Inflammatory macrophage treated with lipopolysaccharide for 1 hour (primary cell): ENCODE measurements around the gene HOXA7.

Experiments used
- DNase-seq, 2 donors: peaks; one replicate each; pipeline ENCODE4 v3.0.0-alpha.2; 2020 to 2022

The HOXA7 gene

DNA sequence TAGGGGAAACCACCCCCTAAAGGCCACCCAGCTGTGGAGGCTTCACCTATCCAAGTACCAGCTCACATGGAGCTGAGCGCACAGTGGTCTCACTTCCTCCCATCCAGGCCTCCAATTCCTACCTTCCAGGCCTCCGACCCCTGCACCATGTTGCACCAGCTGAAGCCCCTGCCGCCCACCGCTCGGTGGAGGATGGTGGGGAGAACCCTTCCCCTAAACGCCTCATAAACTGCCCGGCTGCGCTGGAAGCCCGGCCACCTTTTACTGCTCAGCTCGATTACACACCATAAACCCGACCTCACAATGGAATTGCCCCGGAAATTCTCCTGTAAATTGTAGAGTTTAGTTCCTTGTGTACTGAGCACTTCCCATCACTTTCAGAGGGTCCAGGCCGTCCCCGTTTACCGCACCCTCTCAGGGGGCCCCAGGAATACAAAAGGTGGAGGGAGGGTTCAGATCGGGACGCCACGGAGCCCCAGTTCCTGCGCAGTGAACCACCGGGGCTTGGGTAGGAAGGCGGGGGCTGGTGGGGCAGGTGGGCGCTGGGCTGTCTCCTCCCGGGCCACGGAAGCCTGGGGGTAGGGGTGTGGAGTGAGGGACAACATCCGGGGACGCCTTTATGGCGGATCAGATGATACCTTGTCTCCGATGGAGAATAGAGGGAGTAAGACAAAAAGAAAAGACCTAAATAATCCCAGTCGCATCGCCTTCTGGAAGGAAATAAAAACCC lies 1.4 kb upstream of the HOXA7 start:
- DNase-seq = peak in 1 of 2 donors; percentile 5

DNA sequence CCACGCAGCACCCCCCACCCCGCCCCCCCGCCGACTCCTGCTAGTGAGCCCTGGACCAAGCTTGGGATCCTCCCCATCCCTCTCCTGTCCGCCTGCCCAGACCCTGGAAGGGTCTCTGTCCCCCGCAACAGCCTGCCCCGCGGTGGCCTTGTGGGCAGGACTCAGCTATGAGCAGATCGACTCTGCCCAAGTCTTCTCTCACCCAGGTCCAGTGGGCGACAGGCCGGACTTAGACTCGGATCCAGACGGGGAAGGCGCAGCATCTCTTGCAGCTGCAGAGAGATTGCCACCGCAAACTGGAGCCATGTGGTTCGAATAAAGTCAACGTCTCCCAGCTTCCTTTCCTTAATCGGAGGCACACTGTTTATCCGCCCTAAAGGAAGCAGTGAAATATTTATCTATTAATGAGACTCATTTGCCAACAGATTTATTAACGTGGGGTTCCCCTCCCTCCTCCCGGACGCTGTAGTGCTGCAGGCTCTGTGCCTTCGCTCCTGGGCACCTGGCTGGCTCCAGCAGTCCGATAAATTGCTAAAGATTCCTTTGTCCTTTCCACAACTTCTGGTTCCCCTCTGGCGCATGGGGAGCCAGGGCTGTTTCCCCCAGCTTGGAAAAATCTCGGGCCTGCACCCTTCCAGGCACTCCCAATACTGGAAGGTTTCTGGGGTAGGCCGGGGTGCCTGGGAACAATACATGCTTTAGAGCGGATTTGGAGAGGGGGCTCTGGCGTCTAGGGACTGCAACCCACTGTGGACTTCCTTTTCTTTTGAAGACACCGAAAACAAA lies 634 bp upstream of the HOXA7 start:
- no peak for DNase-seq

DNA sequence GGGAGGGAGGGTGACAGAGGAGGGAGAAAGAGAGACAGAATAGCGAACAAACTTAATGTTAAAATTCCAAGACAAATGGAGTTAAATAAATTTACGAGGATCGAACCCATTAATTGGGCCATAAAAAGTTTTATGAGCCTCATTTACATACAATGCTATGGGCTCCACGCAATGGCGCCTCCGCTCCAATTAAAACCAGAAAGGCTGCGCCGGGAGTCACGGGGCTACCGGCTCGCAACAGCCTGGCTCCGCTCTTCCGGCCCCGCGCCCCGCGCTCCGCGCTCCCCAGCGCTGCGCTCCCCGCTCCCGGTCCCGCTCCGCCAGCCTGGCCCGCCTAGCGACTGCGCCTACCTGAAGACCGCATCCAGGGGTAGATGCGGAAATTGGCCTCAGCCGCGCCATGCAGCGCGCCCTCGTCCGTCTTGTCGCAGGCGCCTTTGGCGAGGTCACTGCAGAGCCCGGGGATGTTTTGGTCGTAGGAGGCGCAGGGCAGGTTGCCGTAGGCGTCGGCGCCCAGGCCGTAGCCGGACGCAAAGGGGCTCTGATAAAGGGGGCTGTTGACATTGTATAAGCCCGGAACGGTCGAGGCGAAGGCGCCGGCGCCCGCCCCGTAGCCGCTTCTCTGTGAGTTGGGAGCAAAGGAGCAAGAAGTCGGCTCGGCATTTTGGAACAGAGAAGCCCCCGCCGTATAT lies 513 bp downstream of the HOXA7 start:
- peak in 1 of 2 donors; percentile 12 for DNase-seq

DNA sequence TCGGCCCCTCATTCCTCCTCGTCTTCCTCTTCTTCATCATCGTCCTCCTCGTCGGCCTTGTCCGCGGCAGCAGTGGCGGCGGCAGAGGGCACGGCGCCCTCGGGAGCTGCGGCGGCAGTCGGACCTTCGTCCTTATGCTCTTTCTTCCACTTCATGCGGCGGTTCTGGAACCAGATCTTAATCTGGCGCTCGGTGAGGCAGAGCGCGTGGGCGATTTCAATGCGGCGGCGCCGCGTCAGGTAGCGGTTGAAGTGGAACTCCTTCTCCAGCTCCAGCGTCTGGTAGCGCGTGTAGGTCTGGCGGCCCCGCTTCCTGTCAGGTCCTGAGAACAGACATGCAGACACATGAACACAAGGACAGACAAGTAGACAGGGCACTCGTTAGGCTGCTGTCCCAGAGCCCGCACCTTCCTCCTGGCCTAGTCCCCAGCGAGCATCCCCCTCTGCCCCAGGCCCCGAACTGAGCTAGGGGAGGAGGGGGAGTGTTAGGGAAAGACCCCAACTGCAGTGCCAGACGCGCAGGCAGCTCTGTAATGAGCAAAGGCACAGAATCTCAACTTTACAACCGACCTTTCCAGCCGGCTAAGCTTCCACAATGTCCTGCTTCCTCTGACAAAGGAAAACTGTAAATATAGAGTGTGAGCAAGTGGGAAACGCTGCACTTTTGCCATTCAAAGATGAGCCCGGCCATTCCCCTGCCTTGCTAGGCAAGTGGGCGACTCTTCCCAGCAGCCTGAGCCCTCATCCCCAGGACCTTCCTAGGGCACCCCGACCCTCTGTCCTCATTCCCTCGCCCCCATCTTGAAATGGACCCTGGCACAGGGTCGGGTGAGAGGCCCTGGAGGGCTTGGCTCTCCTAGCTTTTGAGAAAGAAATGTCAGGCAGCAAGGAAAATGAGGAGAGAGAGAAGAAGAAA lies 1.3 kb downstream of the HOXA7 start:
- no peak for DNase-seq

DNA sequence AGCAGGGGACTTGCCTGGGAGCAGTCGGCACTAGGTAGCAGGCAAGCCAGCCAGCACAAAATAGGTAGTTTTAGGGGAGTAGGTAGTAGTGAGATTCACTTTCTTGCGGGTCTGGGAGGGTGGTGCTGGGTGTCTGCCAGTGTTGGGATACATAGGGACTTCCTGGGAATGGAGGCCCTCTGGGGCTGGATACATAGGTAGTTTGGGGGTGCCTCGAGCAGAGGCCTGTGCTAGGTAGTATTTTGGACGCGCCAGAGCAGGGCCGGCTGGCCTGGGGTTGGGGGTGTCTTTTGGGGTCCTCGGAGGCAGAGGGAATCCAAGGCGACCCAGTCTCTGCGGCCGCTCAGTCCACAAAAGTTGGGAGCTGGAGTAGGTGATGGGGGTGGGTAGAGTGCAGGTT lies 2.1 kb downstream of the HOXA7 start:
- DNase-seq = no peak

DNA sequence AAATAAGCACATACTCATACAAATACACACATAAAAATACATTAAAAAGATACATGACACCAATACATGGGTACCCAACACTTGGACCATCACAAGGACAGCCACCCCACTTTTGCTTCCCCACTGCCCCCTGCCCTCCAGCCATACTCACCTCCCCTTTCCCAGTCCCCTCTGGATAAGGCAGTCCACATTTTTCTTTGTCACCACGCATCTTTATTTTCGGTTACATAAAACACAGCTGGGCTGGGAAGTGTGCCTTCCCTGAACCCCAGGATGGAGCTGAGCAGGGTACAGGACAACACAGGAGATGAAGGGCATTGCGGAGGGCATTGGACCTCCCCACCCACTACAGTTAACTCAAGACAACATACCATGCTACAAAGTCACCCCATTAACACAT lies 2.9 kb downstream of the HOXA7 start:
- no peak for DNase-seq

DNA sequence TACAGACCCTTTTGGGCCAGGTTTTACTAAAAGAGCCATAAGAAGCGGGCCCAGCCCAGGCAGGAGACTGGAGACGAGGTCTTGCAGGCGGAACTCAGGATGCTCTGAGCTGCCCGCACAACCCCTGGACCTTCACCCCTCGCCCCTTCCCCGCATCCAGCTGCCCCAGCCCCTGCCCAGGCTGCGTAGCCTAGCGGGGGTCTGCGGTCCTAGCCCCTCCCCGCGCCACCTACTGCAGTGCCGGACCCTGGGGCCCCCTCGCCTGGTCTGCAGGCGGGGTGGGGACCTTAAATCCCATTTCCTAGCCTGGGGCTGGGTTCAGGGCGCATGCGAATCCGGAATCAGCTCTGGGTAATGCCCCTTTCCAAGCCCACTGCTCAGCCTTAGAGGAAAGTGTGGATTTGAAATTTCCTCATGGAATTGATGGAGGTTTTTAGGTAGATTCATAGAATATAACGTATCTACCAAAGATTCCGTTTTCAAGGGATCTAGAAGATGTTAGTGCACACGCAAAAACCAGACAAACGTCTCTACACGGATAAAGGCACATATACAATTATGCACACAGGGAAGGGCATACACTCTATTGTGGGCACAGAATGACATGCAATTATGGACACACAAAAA lies 3.5 kb downstream of the HOXA7 start:
- DNase-seq = no peak

DNA sequence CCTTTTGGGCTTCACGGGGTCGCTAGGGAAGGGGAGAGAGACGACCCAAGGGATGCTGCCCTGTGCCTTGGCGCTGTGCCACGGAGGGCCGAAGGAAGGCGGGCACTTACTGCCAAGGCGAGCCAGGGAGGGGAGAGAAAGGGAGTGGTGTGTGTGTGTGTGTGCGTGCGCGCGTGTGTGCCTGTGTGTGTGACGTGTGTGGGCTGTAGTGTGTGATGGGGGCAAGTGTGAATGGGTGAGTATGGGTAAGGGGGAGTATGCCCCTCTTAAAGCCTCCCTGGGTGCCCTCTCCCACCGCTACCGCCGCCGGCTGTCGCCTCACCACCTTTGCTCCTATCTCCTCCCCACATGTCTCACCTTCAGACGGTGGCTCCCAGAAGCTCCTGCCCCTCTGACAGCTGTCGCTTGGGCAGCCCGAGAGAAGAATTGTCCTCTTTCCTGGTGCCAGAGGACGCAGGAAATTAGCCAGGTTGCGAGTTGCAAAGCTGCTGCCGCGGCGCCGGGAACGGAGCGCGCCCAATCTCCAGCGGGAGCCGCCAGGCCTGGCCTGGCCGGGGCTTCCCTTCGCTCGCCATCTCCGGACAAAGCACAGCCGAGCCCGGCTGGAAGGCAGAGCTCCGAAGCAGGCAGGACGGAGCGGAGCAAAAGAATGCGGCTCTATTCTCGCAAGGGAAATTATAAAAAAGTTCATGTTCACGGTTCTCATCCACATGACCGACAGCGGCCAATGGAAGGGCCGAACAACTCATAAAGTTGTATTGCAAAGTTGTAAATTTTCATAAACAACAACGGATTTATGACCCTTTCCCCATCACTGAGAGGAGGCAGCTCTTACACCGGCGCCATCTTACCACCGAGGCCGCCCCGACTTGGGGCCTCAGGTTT lies 4.3 kb downstream of the HOXA7 start, which contains the start of gene HOXA3:
HOXA3 (minus strand) TSS at position 653 of the 885 bp plus-strand sequence. CDS start 41,943 bp downstream, outside the sequence.
- DNase-seq = peak in 1 of 2 donors; percentile 32

DNA sequence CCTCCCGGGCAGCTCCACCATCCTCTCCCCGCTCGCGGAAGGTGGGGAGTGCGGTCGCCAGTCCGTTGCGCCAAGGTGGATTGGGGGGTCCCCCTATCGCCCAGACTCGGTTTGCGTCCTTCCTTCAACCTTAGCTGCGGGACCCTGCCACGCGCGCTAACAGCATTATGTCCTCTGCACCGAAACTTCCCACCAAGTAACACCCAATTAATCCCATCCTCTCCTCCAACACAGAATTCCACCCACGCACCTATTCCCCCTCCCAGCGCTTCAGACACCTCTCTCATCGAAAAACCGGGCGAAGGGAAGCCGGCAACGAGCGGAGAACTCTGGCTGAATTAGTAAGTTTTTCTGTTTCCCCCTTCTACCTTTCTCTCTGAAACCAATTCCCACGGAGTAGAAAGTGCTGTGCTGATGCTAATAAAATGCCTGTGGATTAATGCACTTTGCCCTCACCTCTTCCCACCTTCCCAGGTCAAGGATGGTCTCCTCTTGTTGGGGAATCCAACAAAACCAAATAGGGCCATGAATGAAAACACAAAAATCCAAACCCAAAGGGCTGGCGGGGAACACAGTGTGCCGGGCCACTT lies 5.0 kb downstream of the HOXA7 start:
- no peak for DNase-seq

DNA sequence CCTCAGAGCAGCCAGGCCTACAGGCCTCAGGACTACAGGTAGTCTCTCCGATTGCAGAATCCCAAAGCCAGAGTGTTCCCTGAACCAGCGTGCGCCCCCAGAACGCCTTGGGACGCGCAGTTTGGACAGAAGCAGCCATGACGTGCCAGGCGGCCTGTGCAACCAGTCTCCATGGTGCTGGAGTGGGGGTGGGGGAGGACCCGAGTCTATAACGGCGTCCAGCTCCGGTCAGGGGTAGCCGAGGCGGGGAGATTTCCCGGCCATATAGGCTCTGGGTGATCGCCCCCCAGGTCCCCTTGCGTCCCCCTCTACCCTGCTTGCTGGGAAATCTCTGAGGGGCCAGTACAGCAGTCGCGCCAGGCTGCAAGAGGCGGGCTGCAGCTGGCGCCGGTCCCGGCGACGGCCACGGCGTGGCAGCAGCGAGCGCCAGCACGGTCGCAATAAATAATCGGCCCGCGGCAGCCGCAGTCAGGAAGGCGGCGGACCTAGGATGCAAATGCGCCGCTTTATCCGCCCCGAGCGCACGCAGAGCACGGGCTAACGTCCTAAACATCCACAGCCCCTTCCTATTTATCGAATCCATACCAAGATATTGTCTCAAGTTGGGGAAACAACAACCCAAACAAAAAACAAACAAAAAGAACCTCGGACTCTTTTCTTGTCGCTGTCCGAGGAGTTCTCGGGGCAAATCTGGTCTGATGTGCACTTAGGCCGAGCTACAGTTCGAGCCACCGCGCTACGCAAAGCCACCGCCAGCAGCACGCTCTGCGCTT lies 5.7 kb downstream of the HOXA7 start:
- peak; percentile 46 to 73 for DNase-seq

DNA sequence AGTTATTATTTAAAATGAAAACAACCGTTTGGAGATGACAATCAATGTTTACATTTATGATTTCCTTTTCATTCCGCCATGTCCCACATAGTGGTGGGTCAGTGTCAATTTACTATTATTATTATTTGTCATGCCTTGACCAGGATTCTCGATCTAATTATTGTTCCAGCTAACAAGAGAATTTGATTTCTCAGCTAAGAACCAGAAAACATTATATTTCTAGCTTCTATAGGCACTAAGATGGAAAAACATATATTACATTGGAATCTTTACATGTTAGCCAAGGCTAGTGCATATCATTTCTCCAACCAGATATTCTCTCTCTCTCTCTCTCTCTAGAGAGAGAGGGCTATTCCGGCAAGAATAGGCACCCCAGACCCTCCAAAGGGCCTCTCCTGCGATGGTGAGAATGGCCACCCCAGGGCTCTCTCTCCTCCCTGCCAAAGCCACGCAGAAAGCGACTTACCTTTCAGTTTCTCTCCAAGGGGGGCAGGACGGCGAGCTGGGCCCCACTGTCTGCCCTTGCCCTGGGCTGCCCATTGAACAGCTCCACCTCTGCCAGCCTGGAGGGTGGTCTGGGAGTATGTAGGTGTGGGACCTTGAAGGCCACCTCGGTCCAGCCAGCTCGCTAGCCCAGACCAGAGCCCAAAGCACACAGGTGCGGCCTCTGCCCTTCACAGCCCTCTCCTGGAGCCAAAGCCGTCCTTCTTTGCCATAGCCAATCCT lies 6.5 kb downstream of the HOXA7 start:
- no peak for DNase-seq

DNA sequence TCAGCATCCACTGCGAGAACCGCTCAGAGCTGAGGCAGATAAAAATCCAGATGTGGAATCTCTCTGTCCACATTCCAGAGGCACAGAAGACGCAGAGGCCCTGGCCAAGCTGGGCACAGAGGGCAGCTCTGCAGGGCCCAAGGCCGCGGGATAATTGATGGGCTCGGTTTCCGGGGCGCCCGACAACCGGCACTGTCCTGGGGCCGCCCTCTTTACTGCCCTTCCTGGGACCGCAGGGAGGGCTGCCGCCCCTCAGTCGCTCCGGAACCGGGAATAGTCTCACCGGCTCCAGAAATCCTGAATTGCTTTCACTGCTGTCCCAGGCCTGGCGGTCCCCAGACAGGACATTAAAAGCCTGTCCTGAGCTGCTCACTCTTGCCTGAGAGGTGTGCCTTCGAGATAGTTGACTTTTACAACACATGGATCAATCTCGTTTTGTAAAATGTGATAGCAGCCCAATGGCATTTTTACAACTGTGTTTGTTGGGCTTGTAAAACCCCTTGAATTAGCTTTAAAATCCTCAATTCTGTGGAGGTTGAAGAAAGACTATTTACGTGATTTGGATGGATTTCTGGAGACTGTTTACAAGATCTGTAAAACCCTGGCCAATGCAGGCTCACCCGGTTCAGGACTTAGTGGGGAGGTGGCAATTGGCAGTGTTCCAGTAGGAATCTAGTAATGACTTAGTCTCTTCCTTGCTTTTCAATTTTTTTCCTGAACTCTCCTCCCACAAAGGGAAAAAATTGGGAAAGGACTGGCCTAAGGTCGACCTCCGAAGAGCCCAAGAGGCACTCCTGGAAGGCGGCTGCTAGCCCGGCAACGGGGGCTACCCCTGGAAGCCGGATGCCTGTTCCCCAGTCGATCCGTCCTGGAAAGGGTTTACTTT lies 7.5 kb downstream of the HOXA7 start:
- no peak for DNase-seq

DNA sequence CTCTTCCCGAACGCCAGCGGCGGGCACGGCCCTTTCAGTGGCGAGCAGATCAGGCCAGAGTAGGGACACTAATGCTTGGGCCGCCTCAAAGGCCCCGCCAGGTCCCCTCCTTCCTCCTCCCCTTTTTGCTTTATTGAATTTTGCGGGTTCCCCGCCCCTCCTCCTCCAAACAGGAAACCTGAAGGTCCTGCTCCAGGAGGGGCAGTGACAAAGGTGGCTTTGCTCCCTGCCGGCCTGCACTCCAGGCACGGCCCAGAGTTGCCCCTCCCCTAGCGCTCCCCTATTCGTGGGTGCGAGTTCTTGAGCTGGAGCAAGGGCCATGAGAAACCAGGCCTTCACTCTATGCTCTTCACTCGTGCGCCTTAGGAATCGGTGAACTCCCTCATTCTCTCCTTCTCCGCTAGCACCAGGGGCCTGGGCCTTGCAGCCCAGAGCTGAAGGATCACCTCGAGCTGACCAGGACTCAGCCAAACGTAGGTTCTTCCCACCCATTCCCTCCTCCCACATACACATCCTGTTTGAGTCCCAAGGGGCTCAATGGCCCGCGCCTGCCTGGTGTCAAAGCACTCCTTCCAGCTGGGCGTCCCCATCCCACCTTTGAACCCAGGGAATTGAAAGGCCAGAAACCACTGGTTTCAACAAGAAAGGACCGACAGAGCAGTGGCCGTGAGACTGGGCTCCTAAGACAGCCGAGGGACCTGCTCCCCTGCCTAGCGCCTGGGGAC lies 8.3 kb downstream of the HOXA7 start:
- no peak for DNase-seq

DNA sequence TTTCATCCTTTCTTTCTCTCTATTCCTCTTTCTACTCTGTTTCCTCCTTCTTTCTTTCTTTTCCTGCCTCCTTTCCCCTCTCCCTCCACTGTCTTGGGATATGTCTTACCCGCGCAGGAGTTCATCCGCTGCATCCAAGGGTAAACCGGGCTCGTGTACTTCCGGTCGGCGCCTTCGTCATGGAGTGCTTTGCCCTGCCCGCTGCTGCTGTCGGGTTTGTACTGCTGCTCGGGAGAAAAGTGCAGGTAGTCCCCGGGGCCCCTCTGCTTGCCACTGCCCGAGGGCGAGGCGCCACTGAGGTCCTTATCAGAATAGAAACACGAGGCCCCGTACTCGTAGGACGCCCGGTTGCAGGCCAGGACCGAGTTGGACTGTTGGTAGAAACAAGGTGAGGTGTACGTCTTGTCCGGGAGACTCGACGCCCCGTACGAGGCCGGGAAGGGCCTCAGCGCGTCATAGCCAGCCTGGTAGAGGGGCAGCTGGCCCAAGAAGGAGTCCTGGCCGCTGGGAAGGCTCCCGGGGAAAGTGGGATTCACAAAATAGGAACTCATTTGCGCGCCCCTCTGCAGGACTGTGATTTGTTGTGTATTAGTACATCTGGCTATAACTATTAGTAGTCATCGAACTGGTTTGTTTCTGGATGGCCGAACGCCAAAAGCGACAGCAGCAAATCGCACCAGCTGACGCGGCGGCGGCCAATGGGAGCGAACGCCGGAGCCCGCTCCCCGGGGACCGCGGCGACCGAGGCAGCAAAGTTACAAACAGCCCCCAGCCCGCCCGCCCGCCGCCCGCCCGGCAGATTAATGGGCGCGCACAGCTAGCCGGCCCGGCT lies 9.1 kb downstream of the HOXA7 start, which contains the start of gene HOXA6:
HOXA6 (minus strand) TSS at position 576 of the 832 bp plus-strand sequence; CDS start at position 551, 25 bp downstream.
- DNase-seq = no peak

DNA sequence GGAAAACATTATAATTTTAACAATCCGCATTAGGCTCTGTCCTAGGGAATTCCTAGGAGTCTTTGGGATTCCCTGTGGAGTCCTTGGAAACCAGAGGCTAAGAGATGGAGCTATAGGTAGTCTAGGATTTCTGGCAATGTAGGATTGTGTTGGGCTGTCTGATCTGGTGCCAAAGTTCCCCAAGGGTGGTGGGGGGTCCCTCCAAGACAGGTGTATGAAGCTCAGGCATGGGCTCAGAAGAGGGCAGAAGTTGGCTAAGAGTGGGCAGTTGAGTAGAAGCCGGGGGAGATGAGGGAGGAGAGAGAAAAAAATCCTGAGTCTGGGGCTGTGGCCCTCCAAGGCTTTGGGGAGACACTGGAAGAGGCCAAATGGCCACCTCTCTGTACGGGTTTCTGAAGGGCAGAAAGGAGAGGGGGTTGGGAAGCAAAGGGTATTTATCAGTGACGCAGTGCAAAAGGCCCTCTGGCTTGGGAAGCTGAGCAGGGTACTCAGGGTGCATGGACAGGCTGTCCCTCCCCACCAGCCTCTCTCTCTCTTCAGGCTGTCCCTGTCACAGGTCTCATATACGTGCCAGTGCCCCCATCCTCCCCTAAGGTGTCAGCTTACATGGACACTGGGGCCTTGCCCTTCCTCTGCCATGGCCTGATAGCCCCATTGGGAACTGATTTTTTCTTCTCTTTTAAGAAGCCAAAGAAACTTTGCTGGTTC lies 9.8 kb downstream of the HOXA7 start:
- DNase-seq = no peak
